GM21529 (cell line): ENCODE data around the gene RAF1.
"Not testable (repeated sequence)": the region's sequence is repeated elsewhere in the genome, so short reads cannot be mapped to it uniquely, and the experiment has no call there.

Source experiments
- ATAC-seq: cut with Tn5 transposase; IDR thresholded peaks from one replicate; pipeline ENCODE4 v1.9.1; 2021; ENCODE audit not compliant: unreplicated experiment

The RAF1 gene

DNA sequence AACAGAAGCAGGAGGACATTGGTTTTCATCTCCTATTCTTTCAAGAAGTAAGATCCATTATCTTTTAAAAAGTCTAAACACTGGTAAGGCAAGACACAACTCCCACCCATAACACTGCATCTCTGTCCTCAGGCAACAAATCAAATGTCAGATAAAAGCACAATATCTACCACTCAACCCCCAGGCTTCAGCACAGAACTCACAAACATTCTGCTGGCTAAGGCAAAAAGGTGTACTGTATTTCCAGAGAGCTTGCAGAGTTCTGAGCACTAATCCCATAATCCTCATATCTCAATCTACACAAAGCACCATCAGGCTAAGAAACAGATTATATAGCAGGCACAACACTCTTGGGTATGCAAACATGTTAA lies 20.9 kb downstream of the RAF1 start:
- no peak for ATAC-seq

DNA sequence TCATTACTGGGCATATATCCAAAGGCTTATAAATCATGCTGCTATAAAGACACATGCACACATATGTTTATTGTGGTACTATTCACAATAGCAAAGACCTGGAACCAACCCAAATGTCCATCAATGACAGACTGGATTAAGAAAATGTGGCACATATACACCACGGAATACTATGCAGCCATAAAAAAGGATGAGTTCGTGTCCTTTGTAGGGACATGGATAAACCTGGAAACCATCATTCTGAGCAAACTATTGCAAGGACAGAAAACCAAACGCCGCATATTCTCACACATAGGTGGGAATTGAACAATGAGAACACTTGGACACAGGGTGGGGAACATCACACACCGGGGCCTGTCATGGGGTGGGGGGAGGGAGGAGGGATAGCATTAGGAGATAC lies 23.1 kb downstream of the RAF1 start:
- not testable (repeated sequence) for ATAC-seq

DNA sequence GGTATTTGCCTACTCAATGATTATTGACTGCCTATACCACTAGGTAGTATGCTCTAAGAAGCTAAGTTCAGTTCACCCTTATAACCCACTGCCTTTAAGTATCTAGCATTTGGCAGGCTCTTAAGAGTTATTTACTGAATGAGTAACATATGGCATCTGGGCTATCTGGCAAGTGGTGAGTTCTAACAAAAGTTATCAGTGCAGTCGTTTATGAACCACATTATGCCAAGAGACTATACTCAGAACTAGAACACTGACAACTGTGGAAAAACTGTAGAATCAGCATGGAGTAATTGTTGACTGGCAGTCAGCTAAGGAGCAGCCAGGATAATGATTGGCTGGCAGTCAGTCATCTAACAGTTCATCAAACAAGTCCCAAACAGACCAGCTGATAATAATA lies 25.8 kb downstream of the RAF1 start:
- no peak for ATAC-seq

GRCh38 chr3:12633108-12633507 lies 30.8 kb downstream of the RAF1 start:
- no peak for ATAC-seq

DNA sequence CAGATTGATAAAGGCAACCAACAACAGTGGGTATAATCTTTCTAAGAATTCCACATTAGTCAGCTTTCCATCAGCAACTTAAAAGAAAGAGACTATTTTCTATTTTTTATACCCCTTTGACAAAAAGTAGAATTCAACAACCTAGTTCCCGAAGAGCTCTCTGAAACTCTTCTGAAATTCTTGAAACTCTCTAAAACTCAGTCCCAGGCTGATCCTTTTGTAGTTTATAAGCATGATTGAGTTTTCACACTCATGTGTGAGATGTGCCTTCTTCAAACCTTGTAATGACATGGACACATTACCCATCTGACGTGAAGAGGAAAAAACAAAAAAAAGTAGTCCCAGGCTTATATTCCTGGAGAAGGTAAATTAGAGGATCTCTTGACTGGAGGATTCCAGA lies 31.4 kb downstream of the RAF1 start:
- ATAC-seq, result no peak

GRCh38 chr3:12630843-12631242 lies 33.1 kb downstream of the RAF1 start:
- not testable (repeated sequence) for ATAC-seq

- no peak for ATAC-seq
Observed at GRCh38 chr3:12630292-12630691, 33.6 kb downstream of the RAF1 start.

DNA sequence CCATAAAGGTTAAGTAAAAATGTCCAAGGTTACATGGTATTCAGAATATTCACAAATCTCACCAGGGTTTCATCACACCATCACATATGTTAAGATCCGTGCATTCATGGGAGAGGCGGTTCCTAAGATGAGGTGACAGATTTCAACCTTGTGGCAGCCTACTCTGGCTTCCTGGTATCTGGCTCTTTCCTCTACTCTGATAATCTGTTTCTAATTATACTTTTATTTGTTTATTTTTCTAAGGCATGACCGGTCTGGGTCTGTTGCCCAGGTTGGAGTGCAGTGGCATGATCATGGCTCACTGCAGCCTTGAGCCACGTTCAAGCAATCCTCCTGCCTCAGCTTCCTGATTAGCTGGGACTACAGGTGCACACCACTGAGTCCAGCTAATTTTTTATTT lies 34.4 kb downstream of the RAF1 start:
- ATAC-seq, result no peak

DNA sequence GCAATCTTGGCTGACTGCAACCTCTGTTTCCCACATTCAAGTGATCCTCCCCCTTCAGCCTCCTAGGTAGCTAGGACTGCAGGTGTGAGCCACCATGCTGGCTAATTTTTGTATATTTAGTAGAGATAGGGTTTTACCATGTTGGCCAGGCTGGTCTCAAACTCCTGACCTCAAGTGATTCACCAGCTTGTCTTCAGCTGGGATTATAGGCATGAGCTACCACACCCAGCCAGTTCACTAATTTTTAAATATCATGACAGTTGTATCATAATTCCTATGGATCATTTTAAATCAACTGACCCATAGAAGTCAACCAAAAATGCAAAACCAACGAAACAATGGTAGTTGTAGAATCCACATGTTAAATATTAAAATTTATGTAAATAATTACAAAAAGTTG lies 35.1 kb downstream of the RAF1 start:
- no peak for ATAC-seq

GRCh38 chr3:12627370-12627769 lies 36.5 kb downstream of the RAF1 start:
- ATAC-seq, result no peak

DNA sequence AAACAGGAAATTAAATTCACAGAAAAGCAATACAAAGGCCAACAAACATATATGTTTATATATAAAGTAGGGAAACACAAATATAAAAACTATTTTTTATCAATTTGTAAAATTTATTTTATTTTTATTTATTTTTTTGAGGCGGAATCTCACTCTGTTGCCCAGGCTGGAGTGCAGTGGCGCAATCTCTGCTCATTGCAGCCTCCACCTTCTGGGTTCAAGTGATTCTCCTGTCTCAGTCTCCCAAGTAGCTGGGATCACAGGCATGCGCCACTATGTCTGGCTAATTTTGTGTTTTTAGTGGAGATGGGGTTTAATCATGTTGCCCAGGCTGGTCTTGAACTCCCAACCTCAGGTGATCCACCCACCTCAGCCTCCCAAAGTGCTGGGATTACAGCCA lies 39.0 kb downstream of the RAF1 start:
- ATAC-seq, result not testable (repeated sequence)

DNA sequence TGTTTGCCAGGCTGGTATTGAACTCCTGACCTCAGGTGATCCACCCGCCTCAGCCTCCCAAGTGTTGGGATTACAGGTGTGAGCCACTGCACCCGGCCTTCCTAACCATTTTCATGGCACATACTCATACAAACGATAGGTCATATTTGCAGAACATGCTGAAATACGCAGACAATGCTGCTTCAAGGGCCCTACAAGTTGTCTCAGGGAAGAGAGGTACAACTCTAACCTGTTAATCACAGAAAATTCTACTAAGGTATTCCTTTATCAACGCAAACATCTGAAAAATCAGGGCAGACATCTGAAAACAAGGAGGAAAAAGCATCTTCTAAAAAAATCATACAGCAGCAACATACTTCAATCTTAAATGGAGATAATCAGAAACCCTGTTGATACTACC lies 39.9 kb downstream of the RAF1 start:
- ATAC-seq, result no peak

GRCh38 chr3:12622335-12622734 lies 41.6 kb downstream of the RAF1 start:
- no peak for ATAC-seq

DNA sequence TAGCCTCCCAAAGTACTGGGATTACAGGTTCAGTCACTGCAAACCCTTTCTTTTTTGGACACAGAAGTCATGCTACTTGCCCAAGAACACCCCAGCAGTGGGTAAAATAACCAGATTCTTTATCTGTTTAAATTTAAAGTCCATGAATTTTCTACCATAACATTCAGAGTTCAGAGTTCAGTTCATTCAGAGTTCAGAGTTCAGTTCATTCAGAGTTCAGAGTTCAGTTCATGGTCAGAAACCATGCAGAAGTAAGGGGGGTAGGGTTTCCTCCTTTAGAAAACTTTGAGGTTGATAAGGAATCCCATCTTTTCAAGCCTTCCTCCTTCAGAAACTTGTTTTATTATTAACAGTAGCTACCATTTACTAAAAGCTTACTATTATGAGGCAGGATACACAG lies 43.2 kb downstream of the RAF1 start:
- no peak for ATAC-seq

DNA sequence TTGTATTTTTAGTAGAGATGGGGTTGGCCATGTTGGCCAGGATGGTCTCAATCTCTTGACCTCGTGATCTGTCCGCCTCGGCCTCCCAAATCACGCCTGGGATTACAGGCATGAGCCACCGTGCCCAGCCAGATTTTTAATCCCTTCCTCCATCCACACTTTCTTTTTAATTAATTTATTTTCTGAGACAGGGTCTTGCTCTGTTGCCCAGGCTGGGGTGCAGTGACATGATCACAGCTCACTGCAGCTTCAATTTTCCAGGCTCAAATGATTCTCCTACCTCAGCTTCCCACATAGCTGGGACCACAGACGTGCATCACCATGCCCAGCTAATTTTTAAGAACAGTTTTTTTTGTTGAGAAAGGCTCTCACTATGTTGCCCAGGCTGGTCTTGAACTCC lies 43.6 kb downstream of the RAF1 start:
- no peak for ATAC-seq

- no peak for ATAC-seq
Observed at GRCh38 chr3:12618426-12618825, 45.5 kb downstream of the RAF1 start.

- no peak for ATAC-seq
Observed at GRCh38 chr3:12615266-12615665, 48.7 kb downstream of the RAF1 start.

DNA sequence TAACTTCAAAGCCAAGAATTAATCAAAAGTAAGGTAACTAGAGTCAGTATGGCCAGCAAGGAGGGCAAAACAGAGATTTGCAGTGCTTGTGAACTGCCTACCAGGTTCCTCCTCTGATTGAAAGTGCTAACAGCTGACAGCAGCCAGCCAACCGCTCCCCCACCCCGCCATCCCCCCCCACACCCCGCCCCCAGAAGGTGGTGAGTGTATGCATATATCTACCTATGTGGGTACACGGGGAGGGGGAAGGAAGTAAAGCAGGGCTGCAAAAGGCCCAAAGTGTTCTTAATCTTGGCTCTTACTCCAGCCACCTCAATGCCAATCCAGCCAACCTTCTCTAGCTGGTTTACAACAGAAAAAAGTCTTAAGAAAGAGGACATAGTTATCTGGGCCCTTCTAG lies 50.7 kb downstream of the RAF1 start:
- ATAC-seq, result no peak

GRCh38 chr3:12612514-12613226 lies 51.2 kb downstream of the RAF1 start:
- no peak for ATAC-seq

DNA sequence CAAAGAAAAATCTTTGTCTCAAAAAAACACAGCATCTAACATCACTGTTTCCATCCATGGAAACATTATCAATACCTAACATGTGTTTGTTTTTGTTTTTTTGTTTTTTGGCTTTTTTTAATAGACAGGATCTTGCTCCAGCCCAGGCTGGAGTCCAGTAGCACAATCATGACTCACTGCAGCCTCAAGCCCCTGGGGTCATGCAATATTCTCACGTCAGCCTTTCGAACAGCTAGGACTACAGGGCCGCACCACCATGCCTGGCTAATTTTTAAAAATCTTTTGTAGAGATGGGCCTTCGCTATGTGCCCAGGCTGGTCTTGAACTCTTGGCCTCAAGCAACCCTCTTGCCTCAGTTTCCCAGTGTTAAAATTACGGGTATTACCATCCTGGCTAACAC lies 52.8 kb downstream of the RAF1 start:
- ATAC-seq, result no peak

DNA sequence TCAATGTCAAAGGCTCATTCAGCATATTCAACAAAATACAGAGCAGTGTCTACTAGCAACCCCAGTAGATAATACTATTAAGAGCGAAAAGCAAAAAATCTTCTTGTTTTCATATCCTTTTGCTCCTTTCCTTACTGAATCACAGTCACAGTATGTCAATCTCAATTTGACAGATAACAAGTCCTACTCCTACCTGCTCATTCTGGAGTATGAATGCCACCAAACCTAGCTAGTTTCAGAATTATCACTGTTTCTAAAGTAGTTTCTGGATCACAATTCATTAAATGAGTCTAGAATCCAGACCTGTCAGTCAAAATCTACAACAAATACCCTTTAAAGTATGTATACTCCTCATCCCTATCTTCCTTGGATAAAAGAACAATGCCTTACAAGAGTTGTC lies 55.5 kb downstream of the RAF1 start:
- no peak for ATAC-seq

- no peak for ATAC-seq
Observed at GRCh38 chr3:12603969-12604368, 59.9 kb downstream of the RAF1 start.

DNA sequence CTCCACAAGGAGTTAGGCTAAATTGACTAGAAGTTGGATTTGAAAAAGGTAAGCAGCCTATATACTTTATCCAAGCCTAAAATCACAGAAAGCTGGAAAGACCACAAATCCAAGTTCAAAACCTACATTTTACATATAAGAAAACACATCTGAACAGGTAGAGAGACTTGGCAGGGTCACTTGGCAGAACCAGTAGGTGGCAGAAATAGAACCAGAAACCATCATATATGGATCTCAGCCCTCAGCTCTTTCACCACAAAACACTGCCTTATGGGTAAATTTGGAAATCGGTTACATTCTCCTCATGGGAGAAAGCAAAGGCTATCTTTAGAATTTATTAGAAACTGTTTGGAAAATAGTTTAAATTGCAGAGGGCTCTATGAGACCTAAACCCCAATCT lies 62.8 kb downstream of the RAF1 start:
- no peak for ATAC-seq

- ATAC-seq, result no peak
Observed at GRCh38 chr3:12598890-12599289, 65.0 kb downstream of the RAF1 start.
